ENCODE results near the gene PHF2. TPM values are rescaled to one million over a fixed set of nuclear protein-coding genes. Genes with fewer than 3 reads are reported as not detected.

Gene PHF2
- total RNA-seq, 1 experiment from 2014 or later = 26.3 TPM

DNA sequence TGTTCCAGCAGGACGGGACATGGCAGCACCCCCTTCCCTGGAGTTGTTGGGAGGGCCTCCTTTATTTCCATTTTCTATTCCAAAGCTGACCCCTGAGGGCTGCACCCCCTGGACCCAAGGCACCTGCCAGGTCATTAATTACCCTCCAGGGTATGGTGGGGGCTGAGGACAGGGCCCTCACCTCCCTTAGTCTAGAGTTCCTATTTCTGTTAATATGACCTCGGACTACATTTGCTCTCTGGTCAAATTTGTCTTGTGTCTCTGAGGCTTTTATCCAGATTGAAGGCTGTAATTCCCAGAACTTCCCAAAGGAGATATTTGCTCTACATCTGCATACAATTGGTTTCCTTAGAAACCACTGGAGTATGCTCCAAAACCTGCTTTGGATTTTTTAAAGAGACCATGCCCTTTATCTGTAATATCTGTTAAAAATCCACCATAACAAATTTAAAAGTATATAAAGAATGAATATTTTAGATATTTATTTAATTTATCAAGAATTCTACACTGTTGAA lies 16.8 kb downstream of the PHF2 start:
- Histone ChIP-seq H3K4me3 (no peak overlapping the region), H3K27me3 (ENCODE audit: insufficient read depth, low read depth) (no peaks in the 10 kb centered on the region), H3K9me3 (ENCODE audit: insufficient read depth, low read depth) (no peaks in the 10 kb centered on the region), H3K4me2 (no peak overlapping the region), H3F3A (ENCODE audit: insufficient read depth, low read depth) (no peaks in the 10 kb centered on the region), H2AFZ (no peak overlapping the region), H3K4me1 (replicated peaks; ENCODE audit: insufficient read depth) (no peaks in the 10 kb centered on the region), H3K36me3 (ENCODE audit: low read depth) (no peaks in the 10 kb centered on the region), H3K27ac (no peak overlapping the region), H3K79me2 (ENCODE audit: low read depth) (no peaks in the 10 kb centered on the region), H4K20me1 (ENCODE audit: insufficient read depth) (no peaks in the 10 kb centered on the region; the same call in 1 of the 2 replicates), H3K9me2 (ENCODE audit: insufficient read depth) (no peaks in the 10 kb centered on the region)
- CTCF ChIA-PET = interaction anchor here (0.7 kb wide), 1 partner anchor 90 kb away, joined by 20 read pairs; no protein-coding TSS in a partner anchor
- POLR2A ChIA-PET (ENCODE audit: unreplicated experiment) = interaction anchor here (0.7 kb wide), 1 partner anchor 10 kb away, joined by 5 read pairs; no protein-coding TSS in a partner anchor
- no peak for TF ChIP-seq EZH2 (IDR thresholded peaks at IDR 0.05; ENCODE audit: low read depth)
- TF ChIP-seq, protein P1, sequence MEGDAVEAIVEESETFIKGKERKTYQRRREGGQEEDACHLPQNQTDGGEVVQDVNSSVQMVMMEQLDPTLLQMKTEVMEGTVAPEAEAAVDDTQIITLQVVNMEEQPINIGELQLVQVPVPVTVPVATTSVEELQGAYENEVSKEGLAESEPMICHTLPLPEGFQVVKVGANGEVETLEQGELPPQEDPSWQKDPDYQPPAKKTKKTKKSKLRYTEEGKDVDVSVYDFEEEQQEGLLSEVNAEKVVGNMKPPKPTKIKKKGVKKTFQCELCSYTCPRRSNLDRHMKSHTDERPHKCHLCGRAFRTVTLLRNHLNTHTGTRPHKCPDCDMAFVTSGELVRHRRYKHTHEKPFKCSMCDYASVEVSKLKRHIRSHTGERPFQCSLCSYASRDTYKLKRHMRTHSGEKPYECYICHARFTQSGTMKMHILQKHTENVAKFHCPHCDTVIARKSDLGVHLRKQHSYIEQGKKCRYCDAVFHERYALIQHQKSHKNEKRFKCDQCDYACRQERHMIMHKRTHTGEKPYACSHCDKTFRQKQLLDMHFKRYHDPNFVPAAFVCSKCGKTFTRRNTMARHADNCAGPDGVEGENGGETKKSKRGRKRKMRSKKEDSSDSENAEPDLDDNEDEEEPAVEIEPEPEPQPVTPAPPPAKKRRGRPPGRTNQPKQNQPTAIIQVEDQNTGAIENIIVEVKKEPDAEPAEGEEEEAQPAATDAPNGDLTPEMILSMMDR (conservative IDR thresholded peaks at IDR 0.05) = no peak
- no TSS peak for BruUV-seq (replicated peaks)
- DNase-seq = no peak
- intact Hi-C loops (cut with micrococcal nuclease; ENCODE audit: unreplicated experiment) = no loop called here

DNA sequence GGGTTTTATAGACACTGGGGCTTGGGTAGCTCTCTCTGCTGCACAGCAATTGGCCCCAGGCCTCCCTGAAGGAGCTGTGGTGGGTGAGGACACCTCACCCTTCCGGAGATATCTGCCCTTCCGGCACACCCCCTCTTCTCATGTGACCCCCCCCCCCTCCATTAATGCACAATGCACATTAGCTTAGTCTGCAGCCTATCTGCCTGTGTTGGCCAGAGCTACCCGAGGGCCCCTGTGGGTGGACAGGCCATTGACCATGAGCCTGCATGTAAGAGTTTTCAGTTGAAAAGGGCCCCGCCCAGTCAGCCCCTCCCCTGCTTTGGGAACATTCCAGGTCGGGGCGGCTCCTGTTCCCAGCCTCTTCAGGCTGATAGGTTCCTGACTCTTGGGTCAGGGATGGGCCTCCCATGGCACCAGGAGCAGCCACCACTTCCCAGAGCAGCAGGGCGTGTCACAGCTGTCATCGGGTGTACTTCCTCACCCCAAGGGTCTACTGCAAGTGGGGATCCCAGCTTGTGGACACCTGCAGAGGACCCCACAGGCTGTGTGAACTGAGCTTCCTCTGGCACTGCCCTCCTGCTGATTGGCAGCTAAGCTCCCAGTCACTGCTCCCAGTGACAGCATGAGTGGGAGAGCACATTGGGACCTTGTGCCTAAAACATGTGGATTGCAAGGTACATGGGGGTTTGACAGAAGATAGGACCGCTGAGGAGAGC lies 17.8 kb downstream of the PHF2 start:
- no peaks in the 10 kb centered on the region for H3K36me3 ChIP-seq (ENCODE audit: low read depth)
- H2AFZ ChIP-seq = no peak overlapping the region
- H3K4me2 ChIP-seq = no peak overlapping the region
- H3K27ac ChIP-seq = no peak overlapping the region
- intact Hi-C loops (cut with micrococcal nuclease; ENCODE audit: unreplicated experiment) = no loop called here
- TF ChIP-seq, protein P1 (conservative IDR thresholded peaks at IDR 0.05) = no peak
- TF ChIP-seq EZH2 (IDR thresholded peaks at IDR 0.05; ENCODE audit: low read depth) = no peak
- no peak overlapping the region for H3K4me3 ChIP-seq
- H4K20me1 ChIP-seq (ENCODE audit: insufficient read depth) = no peaks in the 10 kb centered on the region; the same call in 1 of the 2 replicates
- ChIA-PET POLR2A (ENCODE audit: unreplicated experiment) (interaction anchor here (0.6 kb wide), 1 partner anchor 994 kb away, joined by 5 read pairs; no protein-coding TSS in a partner anchor), CTCF (interaction anchor here (0.7 kb wide), 1 partner anchor 619 kb away, joined by 9 read pairs; no protein-coding TSS in a partner anchor)
- H3K9me3 ChIP-seq (ENCODE audit: insufficient read depth, low read depth) = no peaks in the 10 kb centered on the region
- no peaks in the 10 kb centered on the region for H3K79me2 ChIP-seq (ENCODE audit: low read depth)
- no peaks in the 10 kb centered on the region for H3K9me2 ChIP-seq (ENCODE audit: insufficient read depth)
- DNase-seq = peak in 1 of 2 experiments; percentile 49
- no TSS peak for BruUV-seq (replicated peaks)
- H3F3A ChIP-seq (ENCODE audit: insufficient read depth, low read depth) = no peaks in the 10 kb centered on the region
- no peaks in the 10 kb centered on the region for H3K27me3 ChIP-seq (ENCODE audit: insufficient read depth, low read depth)
- no peaks in the 10 kb centered on the region for H3K4me1 ChIP-seq (replicated peaks; ENCODE audit: insufficient read depth)

DNA sequence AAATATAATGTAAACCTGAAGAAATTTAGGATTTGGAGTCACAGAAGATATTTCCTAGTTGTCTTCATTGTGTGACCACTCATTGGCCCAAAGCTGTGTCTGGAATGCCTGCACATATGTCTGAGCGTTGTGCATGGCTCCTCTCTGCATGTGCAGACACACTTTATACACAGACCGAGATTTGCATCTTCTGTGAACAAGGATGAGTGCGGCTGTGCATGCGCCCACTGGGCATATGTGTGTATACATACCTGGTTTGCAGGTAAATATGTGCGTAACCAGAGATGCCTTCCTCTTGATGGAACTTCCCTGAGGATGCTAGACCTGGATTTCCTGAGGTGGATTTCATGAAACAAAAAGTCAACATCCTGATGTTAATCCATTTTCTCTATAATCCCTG lies 19.1 kb downstream of the PHF2 start:
- Histone ChIP-seq H3K9me3 (ENCODE audit: insufficient read depth, low read depth) (no peaks in the 10 kb centered on the region), H3K79me2 (ENCODE audit: low read depth) (no peaks in the 10 kb centered on the region), H3F3A (ENCODE audit: insufficient read depth, low read depth) (no peaks in the 10 kb centered on the region), H3K4me3 (no peak overlapping the region), H4K20me1 (ENCODE audit: insufficient read depth) (no peaks in the 10 kb centered on the region; the same call in 1 of the 2 replicates), H3K9me2 (ENCODE audit: insufficient read depth) (no peaks in the 10 kb centered on the region), H3K4me2 (no peak overlapping the region), H3K4me1 (replicated peaks; ENCODE audit: insufficient read depth) (no peaks in the 10 kb centered on the region), H2AFZ (no peak overlapping the region), H3K27ac (no peak overlapping the region), H3K27me3 (ENCODE audit: insufficient read depth, low read depth) (no peaks in the 10 kb centered on the region), H3K36me3 (ENCODE audit: low read depth) (no peaks in the 10 kb centered on the region)
- TF ChIP-seq EZH2 (IDR thresholded peaks at IDR 0.05; ENCODE audit: low read depth) = no peak
- TF ChIP-seq, protein P1 (conservative IDR thresholded peaks at IDR 0.05) = no peak
- intact Hi-C loops (cut with micrococcal nuclease; ENCODE audit: unreplicated experiment) = no loop called here
- DNase-seq = no peak
- no TSS peak for BruUV-seq (replicated peaks)
- ChIA-PET CTCF (no interaction called here), POLR2A (ENCODE audit: unreplicated experiment) (interaction anchor here (0.7 kb wide), 1 partner anchor 16 kb away, joined by 8 read pairs; no protein-coding TSS in a partner anchor)
